Stimulated activated CD8-positive, alpha-beta memory T cell treated with anti-CD3 and anti-CD28 coated beads, Interleukin-7, amount 100 ng/mL, for 24 hours (primary cell): ENCODE results near the gene MFAP3.
"Not testable (repeated sequence)": the region's sequence is repeated elsewhere in the genome, so short reads cannot be mapped to it uniquely, and the experiment has no call there.

ENCODE experiments used
- DNase-seq: peaks from one replicate; pipeline ENCODE4 v3.0.0-alpha.2; 2020; ENCODE audit warnings: low read depth

MFAP3 gene

DNA sequence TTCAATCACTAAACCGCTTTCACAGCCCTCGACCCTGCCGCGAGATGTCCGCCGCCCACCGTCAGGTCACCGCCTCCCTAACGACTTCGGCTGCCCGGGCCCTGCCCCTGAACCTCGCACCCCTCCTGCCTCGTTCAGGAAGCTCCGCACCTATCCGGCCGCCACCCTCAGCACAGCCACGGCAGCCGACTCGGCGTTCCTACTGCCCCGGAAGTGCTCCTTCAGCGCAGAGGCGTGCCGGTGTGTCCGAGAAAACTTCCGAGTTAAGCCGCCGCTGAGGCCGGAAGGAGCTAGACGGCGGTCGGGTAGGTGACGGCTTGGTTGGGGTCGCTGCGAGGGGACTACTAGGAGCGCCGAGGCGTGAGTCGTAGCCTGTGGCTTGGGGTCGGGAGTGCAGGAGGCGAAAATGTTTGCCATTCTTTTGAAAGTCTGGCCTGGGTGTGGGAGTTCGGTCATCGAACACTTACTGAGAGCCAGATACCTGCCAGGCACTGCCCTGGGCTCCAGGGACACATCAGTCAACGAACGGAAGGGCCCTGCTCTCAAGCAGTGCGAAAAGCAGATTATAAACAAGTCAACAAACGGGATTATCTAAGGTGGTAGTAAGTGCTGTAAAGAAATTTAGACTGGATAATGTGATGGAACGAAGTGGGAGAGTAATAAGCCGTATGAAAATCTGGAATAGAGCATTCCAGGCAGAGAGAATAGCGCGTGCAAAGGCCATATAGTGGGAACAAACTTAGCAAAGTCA is at the start of gene MFAP3, which contains the start of gene FAM114A2:
Gene MFAP3, plus strand, starts transcription at position 261 of the 751 bp plus-strand sequence. CDS start 10,756 bp downstream, outside the sequence.
Gene FAM114A2, minus strand, starts transcription at position 204 of the 751 bp plus-strand sequence. CDS start 3,957 bp downstream, outside the sequence.
- peak; percentile 76 for DNase-seq

DNA sequence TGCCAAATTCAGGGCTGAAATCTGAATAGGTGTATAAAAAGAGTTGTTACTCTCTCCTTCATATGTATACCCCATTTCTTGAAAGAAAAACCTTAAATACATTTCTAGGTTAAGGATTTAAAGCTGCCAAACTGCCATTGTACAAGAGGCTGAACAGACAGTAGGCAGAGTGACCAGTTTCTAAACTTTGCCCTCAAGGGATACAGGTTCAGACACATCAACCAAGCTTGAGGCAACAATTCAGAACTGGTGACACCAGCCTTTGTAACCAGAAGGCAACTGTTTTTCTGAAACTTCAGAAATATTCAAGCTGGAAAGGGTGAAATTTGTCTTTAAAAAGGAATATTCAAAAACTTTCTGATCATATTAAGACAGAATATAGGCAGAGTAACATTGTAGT is 47.6 kb upstream of the MFAP3 start:
- DNase-seq = no peak

DNA sequence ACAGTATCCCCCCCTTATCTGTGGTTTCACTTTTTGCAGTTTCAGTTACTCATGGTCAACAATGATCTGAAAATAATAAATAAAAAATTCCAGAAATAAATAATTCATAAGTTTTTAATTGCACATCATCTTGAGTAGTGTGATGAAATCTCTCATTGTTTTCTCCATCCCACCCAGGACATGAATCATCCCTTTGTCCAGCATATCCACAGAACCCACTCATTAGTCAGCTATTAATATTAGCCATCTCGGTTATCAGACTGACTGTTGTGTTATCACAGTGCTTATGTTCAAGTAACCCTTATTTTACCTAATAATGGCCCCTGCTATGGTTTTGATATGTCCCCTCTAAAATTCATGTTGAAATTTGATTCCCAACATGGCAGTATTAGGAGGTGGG is 40.8 kb upstream of the MFAP3 start:
- no peak for DNase-seq

DNA sequence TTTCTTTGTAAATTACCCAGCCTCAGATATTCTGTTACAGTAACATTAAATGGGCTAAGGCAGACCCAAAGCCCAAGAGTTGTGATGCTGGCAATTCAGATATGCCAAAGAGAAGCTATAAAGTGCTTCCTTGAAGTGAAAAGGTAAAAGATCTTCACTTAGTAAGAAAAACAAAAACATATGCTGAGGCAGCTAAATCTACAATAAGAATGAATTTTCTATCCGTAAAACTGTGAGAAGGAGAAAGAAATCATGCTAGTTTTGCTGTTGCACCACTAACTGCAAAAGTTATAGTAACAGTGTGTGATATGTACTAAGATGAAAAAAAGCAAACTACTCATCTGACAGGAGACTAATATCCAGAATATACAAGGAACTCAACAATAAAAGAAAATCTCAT is 40.0 kb upstream of the MFAP3 start:
- no peak for DNase-seq

DNA sequence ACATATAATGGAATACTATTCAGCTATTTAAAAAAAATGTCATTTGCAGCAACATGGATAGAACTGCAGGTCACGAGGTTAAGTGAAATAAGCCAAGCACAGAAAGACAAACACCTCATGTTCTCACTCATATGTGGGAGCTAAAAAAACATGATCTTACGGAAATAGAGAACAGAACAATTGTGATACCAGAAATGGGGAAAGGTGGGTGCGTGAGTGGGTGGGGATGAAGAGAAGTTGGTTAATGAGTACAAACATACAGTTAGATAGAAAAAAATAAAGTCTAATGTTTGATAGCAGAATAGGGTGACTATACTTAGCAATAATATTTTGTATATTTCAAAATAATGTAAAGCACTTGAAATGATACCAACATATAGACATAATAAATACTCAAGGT is 38.8 kb upstream of the MFAP3 start:
- no peak for DNase-seq

DNA sequence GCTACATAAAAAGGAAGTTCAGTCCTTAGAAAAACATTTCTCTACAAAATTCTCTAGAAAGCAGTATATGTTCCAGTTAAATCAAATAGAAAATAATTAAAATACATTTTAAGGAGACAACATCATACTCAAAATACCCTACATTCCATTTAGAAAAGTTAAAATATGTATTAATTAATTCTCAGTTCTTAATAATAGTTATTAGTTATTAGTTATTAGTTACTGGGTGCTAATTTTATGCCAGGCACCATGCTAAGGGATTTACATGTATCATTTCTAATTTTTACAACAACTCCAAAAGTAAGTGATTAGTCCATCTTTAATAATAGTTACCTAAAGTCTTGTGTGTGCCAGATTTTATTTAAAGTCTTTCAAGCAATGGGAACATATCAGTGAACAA is 38.1 kb upstream of the MFAP3 start:
- no peak for DNase-seq

DNA sequence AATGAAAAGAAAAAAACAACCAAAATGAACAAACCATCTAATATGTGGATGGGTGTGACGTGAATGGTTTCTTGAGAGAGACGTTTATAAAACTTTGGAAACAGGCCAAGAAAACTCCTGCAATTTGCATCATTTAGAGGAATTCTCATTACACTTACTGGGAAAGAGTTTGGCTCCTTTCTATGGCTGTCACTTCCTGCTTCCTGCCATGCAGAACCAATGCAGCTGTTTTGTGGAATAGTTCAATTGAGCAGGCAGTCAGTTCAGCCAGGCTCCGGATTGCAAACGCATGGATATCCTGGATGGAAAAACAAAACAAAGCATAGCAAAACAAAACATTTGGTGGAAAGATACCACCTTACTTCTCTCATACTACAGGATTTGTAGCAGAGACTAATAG is 36.7 kb upstream of the MFAP3 start:
- DNase-seq = no peak

DNA sequence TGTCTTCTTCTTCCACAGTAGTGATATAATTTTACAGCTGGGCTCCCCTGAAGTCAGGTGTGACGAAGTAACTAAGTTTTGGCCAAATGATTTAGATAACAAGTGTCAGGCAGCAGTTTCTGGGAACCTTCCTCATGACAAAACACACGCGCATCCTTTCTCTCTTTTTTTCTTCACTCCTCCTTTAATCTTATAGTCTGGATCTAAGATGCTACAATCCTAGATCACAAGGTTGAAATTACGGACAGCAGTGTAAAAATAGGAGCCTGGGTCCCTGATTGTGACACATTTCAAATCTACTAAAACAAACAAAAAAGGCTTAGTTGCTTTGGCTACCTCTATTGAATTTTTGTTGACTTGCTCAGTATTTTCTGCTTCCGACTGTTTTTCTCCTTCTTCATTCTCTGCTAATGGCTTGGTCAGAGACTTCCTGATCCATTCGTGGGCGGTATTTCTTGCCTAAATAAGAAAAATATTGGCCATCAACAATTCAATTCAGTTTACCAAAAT is 36.2 kb upstream of the MFAP3 start:
- DNase-seq = no peak

DNA sequence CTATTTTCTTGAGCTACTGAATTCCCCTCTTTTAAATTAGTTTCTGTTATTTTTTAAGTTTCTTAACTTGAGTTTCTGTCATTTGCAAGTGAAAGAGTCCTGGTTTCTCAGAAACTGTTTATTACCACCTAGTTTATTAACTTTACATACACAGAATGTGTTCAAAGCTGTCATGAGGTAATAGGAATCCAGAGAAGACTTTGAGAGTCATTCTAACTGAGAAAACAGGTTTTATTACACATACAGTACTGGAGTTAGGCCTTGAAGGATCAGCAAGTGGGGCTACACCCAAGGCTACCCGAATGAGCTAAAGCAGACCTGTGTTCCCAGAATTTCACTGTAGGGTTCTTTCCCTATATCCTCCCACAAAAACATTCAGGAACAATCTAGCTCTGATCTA is 33.1 kb upstream of the MFAP3 start:
- no peak for DNase-seq

DNA sequence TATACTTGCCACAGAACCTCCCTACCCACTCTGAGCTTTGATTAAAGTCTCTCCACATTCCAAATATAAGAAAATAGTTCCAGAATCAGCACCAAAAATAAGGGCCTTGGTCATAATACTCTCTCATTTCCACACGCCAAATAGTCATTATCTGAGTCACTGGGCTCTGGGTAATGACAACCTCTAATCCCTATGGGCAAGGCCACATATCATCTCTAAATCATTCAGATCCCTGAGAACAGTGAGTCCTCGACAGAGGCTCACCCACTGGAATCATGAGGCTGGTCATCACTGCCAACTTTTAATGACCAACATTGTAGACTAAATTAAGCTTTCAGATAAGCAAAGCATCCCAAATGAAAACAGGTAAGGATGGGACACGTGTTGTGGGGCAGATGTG is 28.1 kb upstream of the MFAP3 start:
- DNase-seq = no peak

DNA sequence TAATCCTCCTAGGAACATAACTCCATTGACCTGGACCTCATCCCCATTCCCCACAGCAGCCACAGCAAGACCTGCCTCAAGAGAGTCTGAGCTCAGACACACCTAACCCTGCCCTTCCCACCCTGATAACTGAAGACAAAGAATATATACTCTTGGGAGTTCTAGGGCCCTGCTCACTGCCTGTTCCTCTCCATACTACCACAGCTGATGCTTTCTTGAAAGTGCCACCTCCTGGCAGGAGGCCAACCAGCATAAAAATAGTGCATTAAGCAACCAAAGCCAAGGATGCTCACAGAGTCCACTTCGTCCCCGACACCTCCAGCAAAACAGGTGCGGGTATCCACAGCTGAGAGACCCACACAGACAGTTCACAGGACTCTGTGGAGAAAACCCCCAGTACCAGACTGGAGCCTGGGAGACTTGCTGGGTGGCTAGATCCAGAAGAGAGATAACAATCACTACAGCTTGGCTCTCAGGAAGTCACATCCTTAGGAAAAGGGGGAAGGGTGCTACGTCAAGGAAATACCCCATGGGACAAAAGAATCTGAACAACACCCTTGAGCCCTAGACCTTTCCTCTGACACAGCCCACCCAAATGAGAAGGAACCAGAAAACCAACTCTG is 23.6 kb upstream of the MFAP3 start:
- DNase-seq = no peak

DNA sequence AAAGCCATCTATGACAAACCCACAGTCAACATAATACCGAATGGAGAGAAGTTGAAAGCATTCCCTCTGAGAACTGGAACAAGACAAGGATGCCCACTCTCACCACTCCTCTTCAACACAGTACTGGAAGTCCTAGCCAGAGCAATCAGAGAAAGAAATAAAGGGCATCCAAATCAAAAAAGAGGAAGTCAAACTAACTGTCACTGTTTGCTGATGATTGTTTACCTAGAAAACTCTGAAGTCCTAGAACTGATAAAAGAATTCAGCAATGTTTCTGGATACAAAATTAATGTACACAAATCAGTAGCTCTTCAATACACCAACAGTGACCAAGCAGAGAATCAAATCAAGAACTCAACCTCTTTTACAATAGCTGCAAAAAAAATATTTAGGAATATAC is 19.8 kb upstream of the MFAP3 start:
- DNase-seq = not testable (repeated sequence)

DNA sequence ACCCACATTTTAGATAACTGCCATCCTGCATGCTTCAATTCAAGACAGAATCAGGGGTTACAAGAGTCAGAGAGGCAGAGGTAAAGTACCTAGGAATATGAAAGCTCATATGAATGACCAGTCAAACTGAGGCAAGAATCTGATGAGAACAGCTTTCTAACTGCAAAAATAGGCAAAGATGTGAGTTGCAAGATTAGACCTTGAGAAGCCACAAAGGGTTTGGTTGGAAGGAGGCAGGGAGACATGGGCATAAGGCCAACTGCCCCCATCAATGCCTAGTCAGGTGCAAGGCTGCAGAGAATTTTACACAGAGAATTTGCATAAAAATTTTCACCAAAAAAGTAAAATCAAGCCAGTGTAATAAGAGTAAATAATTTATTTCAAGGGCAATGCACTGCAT is 12.8 kb upstream of the MFAP3 start:
- DNase-seq = no peak

DNA sequence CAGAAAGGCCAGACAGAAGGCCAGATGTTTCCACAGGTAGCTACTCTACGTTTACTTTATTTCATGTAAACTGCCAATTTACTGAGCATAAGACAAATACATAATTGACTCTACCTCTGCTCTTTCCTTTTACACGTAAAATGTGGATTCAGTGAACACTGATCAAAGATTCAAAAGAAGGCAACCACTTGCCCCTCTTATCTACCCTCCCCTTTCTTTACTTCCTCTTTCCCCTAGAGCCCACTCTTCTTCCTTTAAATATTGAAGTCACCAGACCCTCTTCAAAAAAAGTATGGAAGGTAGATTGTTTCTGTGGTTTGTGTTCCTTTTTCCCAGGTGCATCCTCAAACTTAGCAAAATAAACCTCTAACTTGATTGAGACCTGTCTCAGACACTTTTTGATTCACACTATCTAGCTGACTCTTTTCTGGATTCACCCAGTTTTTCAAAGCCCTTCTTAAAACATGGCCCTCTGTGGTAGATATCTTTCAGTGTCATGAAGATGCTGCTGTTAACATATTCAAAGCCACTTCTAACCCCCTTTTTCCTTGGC is 6.8 kb upstream of the MFAP3 start:
- DNase-seq = no peak

DNA sequence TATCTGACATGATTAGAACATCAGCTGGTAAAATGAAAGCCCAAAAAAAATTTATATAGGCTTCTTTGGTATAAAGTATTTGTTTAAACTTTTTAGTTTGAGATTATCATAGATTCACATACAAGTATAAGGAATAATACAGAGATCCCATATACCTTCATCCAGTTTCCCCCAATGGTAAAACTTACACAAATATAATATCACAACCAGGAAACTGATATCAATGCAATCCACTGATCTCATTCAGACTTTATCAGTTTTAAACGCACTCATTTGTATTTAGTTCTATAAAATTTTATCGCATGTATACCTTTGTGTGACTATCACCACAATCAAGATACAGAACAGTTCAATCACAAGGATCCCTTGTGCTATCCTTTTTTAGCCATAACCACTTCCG is 3.8 kb upstream of the MFAP3 start:
- no peak for DNase-seq

DNA sequence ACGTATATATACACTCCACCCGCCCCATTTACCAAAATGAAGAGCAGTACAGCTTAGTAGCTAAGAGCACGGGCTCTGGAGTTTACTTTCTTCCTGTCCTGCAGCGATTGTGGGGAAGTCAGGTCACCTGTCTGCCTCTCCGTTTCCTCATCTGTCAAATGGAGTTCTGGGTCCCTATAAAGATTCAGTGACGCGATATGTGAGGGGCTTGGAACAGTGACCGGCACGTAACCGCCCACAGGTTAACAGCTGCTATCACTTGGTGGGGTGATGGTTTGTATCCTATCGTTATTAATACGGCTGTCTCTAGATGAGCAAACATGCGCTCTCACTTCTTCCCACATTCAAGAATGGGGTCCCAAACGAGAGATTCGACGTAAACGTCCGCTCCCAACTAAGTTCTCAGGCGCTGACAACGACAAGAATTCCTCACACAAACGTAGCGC is 483 bp upstream of the MFAP3 start:
- peak; percentile 1 for DNase-seq

DNA sequence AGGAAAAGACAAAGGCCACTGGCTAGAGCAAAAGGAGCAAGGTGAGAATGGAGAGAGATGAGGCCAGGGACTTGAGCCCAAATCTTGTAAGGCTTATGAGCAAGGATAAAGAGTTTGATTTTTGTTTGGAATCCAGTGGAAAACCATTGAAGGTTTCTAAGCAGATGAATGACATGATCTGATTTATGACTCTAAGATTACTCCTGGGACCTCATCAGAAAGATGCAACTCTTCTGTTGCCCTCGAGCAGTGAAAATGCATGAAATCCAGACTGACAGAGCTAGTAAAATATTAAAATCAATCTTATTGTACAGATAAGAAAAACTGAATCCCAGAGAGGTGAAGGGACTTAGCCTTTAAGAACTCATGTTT is 677 bp downstream of the MFAP3 start:
- no peak for DNase-seq

DNA sequence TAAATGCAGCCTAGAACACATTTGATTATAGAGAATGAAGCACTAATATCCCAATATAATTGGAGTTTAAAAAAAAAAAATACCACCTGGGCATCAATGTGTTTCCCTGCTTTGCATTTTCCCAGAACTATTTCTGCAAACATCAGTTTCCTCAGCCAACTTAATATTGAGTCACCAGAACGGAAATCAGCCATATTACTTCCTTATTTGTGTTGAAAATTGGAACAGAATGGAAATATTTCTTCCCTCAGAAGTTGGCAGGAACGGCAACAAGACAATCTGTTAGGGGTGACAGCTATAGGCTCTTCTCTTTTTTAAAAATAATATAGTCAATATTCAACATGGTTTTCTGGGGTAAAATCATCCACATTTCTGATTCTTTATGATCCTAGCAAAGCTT is 4.0 kb downstream of the MFAP3 start:
- no peak for DNase-seq

DNA sequence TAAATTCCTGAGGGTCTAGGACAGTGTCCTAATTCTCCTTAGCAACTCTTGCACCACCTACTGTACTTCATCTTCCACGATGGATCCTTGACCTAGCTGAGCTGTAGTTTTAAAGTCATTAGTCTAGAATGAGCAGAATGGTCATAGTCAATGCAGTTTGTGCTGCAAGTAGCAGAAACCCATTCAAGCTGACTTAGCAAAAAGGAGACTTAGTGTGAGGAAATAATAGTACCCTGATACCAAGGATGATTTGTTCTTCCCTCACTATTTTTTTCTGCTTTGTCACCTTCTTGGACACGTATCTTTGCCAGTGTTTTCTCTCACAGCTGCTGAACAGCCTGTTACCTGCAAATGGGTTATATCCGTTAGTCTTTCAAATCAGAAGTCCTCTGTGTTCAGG is 5.3 kb downstream of the MFAP3 start:
- DNase-seq = no peak

DNA sequence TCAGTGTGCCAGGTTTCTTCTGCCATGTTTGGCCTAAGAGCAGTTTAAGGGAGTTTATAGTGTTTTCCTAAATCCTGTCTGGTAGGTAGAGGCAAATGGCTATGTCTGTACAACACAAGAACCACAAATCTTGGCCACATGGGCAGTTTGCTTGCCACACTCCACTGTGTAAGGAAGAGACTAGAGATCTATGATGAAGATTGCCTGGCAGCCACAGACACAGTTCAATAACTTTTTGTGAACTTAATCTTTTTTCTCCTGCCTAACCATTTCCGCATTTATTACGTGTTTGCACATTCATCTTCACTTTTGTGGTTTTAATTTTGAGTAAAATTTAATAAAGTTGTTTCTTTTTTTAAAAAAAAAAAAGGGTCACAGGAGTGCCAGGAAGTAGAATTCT is 5.8 kb downstream of the MFAP3 start:
- DNase-seq = no peak

DNA sequence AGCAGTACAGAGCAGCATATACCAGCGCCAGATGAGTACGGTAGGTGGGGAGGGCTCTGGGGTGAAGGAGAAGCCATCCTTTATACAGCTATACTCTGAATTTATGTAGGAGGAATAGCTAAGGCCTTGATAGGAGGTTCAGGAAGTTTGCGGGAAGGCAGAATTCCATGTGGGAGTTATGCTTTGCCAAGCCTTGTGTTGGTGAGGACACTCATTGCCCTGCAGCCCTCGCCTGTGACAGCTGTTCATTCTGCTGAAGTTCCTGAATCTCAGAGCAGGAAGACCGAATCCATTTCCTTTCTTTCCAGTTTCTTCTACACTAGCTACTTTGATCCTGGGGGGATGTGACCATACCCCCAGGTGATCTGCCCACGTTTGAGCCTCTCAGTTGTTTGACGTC is 7.7 kb downstream of the MFAP3 start:
- DNase-seq = no peak

DNA sequence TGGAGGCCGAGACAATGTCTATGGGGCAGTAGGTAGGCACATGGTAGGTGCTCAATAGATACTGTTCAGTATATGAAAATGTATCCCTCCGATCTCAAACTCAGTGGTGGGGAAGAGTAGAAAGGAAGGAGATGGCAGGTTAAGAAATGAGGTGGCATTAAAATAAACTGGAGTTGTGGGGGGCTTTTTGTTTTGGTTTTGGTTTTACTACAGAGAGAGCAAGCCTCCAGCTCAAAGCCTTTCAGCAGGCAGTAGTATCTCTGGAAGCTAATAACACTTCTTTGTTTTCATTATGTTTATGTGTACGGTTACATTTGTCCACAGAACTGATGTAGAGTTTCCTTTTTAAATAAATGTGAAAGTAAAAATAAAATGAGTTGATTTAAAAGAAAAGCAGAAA is 8.6 kb downstream of the MFAP3 start:
- DNase-seq = no peak

DNA sequence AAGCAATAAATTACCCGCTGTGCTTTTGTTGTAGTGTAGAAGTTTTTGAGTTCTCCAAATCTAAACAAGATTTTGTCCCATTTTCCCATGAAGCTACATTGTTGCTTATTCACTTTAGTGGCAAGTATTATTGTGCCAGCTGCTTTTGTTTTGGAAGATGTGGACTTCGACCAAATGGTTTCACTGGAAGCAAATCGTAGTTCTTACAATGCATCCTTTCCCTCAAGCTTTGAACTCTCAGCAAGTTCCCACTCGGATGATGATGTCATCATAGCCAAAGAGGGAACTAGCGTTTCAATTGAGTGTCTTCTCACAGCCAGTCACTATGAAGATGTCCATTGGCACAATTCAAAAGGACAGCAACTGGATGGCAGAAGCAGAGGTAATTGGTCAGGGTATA is 10.9 kb downstream of the MFAP3 start:
- no peak for DNase-seq
